Liver (tissue), 9 donors: ENCODE measurements around the gene RNU7-1. TPM values are rescaled to one million over a fixed set of nuclear protein-coding genes. Genes with fewer than 3 reads are reported as not detected.

Experiments
- DNase-seq: peaks from one replicate; pipeline ENCODE4 v3.0.0-alpha.2; 2017; ENCODE audit warnings: low spot score
- H3K27ac ChIP-seq, 2 donors: one replicate each; pipeline ENCODE4 v1.7.0; 2013; ENCODE audit warnings: inconsistent platforms in 2 of 2, low read length in 2 of 2, control low read depth in 1 of 2, low read depth in 1 of 2, mild to moderate bottlenecking in 1 of 2
- H3K27me3 ChIP-seq, 4 donors: one replicate each; pipeline versions ENCODE4 v1.6.1 to v1.7.0; 2013; ENCODE audit warnings: low read length in 3 of 4, inconsistent platforms in 1 of 4, mild to moderate bottlenecking in 1 of 4, moderate library complexity in 1 of 4; ENCODE audit not compliant: control insufficient read depth in 4 of 4, insufficient read depth in 4 of 4
- H3K36me3 ChIP-seq, 4 donors: one replicate each; pipeline versions ENCODE4 v1.6.1 to v1.7.0; 2013; ENCODE audit warnings: low read length in 3 of 4, mild to moderate bottlenecking in 3 of 4, low read depth in 1 of 4, moderate library complexity in 1 of 4; ENCODE audit not compliant: control insufficient read depth in 4 of 4, insufficient read depth in 3 of 4
- H3K4me1 ChIP-seq, 4 donors: one replicate each; pipeline versions ENCODE4 v1.6.1 to v1.7.0; 2013; ENCODE audit warnings: low read length in 3 of 4, mild to moderate bottlenecking in 3 of 4, moderate library complexity in 1 of 4; ENCODE audit not compliant: control insufficient read depth in 4 of 4, insufficient read depth in 4 of 4
- H3K4me3 ChIP-seq, 3 donors: one replicate each; pipeline versions ENCODE4 v1.6.1 to v1.7.0; 2013; ENCODE audit warnings: low read length in 3 of 3, control low read depth in 1 of 3, low read depth in 1 of 3, mild to moderate bottlenecking in 1 of 3
- H3K9ac ChIP-seq, 2 donors: one replicate each; pipeline ENCODE4 v1.7.0; 2013; ENCODE audit warnings: low read length in 2 of 2, mild to moderate bottlenecking in 2 of 2, moderate library complexity in 2 of 2, control low read depth in 1 of 2, low read depth in 1 of 2
- H3K9me3 ChIP-seq, 4 donors: one replicate each; pipeline versions ENCODE4 v1.6.1 to v1.7.0; 2013; ENCODE audit warnings: low read length in 3 of 4; ENCODE audit not compliant: control insufficient read depth in 4 of 4
- EGR1 ChIP-seq, 2 donors: IDR thresholded peaks; 2 replicates each; pipeline ENCODE4 v1.6.1; 2016 to 2018; ENCODE audit warnings: antibody characterized with exemption in 2 of 2, low read depth in 2 of 2
- FOXA1 ChIP-seq: IDR thresholded peaks from 2 replicates; pipeline ENCODE4 v1.6.1; 2016; ENCODE audit warnings: antibody characterized with exemption
- FOXA2 ChIP-seq: IDR thresholded peaks from 2 replicates; pipeline ENCODE4 v1.6.1; 2016; ENCODE audit warnings: antibody characterized with exemption
- GABPA ChIP-seq, 2 donors: IDR thresholded peaks in 1 of 2; conservative IDR thresholded peaks in 1 of 2; 2 replicates each; pipeline ENCODE4 v1.6.1; 2016; ENCODE audit warnings: antibody characterized with exemption in 2 of 2, mild to moderate bottlenecking in 1 of 2, moderate library complexity in 1 of 2
- HNF4A ChIP-seq, 2 donors: conservative IDR thresholded peaks; 2 replicates each; pipeline ENCODE4 v1.6.1; 2016; ENCODE audit warnings: antibody characterized with exemption in 2 of 2, mild to moderate bottlenecking in 2 of 2
- HNF4G ChIP-seq: IDR thresholded peaks from 2 replicates; pipeline ENCODE4 v1.6.1; 2016; ENCODE audit warnings: antibody characterized with exemption
- JUND ChIP-seq, 2 donors: IDR thresholded peaks; 2 replicates each; pipeline ENCODE4 v1.6.1; 2016; ENCODE audit warnings: antibody characterized with exemption in 2 of 2
- NR2F2 ChIP-seq: IDR thresholded peaks from 2 replicates; pipeline ENCODE4 v1.6.1; 2016; ENCODE audit warnings: antibody characterized with exemption
- RAD21 ChIP-seq, 2 donors: IDR thresholded peaks; 2 replicates each; pipeline ENCODE4 v1.6.1; 2016; ENCODE audit warnings: antibody characterized with exemption in 2 of 2, mild to moderate bottlenecking in 2 of 2
- RXRA ChIP-seq, 2 donors: IDR thresholded peaks; 2 replicates each; pipeline ENCODE4 v1.6.1; 2017 to 2018; ENCODE audit warnings: antibody characterized with exemption in 2 of 2, mild to moderate bottlenecking in 1 of 2
- SP1 ChIP-seq: IDR thresholded peaks from 2 replicates; pipeline ENCODE4 v1.6.1; 2018; ENCODE audit warnings: antibody characterized with exemption, mild to moderate bottlenecking
- TAF1 ChIP-seq: conservative IDR thresholded peaks from 2 replicates; pipeline ENCODE4 v1.6.1; 2016; ENCODE audit warnings: antibody characterized with exemption, mild to moderate bottlenecking
- YY1 ChIP-seq: IDR thresholded peaks from 2 replicates; pipeline ENCODE4 v1.6.1; 2016; ENCODE audit warnings: antibody characterized with exemption, mild to moderate bottlenecking
- WGBS: extraction: QIAGEN DNeasy Blood & Tissue Kit; methylation state at CpG from one replicate; pipeline ENCODE4 v1.1.7; 2013; 5-methylcytosine and 5-hydroxymethylcytosine counted together
- polyA plus RNA-seq, 2 donors: library from polyadenylated mRNA; stranded (reverse) in 1 of 2; unstranded in 1 of 2; fragments of 200-250 nt in 1 of 2; fragments of >200 nt in 1 of 2; fragmentation: Nextera tagmentation in 1 of 2; extraction: Ambion mirVana in 1 of 2; gene quantifications; one replicate each; pipeline versions ENCODE4 v1.2.1 to v1.2.3, GENCODE V29; 2013 to 2015
- total RNA-seq, 2 donors: library from RNA; depleted of rRNA; stranded (reverse); fragments of >200 nt; gene quantifications; one replicate each; pipeline ENCODE4 v1.2.3, GENCODE V29; 2014
- TF ChIP-seq, protein P1 (sequence below): IDR thresholded peaks from 2 replicates; pipeline ENCODE4 v1.6.1; 2016; ENCODE audit warnings: antibody characterized with exemption
- TF ChIP-seq, protein P2 (sequence below): IDR thresholded peaks from 2 replicates; pipeline ENCODE4 v1.6.1; 2016; ENCODE audit warnings: antibody characterized with exemption, mild to moderate bottlenecking
- TF ChIP-seq, protein P3 (sequence below): fragments of 150-350 bp; IDR thresholded peaks from 2 replicates; pipeline ENCODE4 v1.5.1; 2017; ENCODE audit warnings: improper control_type of control experiment, low read depth, low read length; ENCODE audit not compliant: missing input control
- TF ChIP-seq, protein P4 (sequence below): IDR thresholded peaks from 2 replicates; pipeline ENCODE4 v1.6.1; 2016; ENCODE audit warnings: antibody characterized with exemption
- TF ChIP-seq, protein P5 (sequence below): IDR thresholded peaks from 2 replicates; pipeline ENCODE4 v1.6.1; 2016; ENCODE audit warnings: antibody characterized with exemption
- donor health status: healthy.
- donor health status: healthy.
- donor health status: healthy.
- donor health status: healthy.
- donor health status: healthy.

Gene RNU7-1
- total and polyA plus RNA-seq, 4 donors: not detected

DNA sequence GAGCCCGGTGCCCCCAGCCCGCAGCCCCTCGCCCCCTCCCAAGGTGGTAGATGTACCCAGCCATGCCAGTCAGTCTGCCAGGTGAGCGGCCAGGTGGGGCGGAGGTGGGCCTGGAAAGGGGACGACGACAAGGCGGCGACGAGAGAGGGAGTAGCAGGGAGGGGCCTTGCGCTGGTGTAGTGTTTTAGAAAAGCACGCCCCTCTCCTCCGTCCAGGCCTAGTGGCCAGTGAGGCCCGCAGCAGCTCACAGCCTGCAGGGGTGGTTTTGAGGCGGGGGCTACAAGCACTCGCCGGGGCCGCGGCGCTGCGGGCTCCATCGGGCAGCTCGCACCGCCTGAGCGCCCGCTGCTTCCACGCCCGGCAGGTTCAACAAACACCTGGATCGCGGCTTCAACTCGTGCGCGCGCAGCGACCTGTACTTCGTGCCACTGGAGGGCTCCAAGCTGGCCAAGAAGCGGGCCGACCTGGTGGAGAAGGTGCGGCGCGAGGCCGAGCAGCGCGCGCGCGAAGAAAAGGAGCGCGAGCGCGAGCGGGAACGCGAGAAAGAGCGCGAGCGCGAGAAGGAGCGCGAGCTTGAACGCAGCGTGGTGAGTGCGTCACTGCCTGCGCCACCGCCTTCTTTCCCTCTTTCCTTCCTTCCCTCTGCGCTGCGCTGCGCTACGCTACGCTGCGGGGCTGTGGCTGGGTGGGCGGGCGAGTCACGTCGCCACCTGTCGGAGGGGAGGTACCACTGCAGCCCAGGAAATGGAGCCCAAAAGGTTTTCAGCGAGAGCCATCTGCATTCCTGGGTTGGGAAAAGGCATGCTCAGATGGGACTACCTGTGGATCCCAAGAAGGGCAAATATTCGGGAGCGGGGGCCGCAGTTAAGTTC, 5.9 kb upstream of the RNU7-1 start:
- no peaks in the 10 kb centered on the region for H3K9me3 ChIP-seq
- H3K27me3 ChIP-seq: no peaks in the 10 kb centered on the region
- H3K4me3 ChIP-seq: peak overlapping the region; percentile 60 to 70 (median 66)
- peak overlapping the region; percentile 91 to 96 for H3K27ac ChIP-seq
- DNase-seq: peak; percentile 91
- TF ChIP-seq EGR1 (IDR thresholded peaks at IDR 0.05; ENCODE audit: low read depth in 2 of 2): peak; percentile 22 to 90
- peak in 1 of 2 donors; percentile 92 for TF ChIP-seq GABPA (IDR thresholded peaks at IDR 0.05 in 1 of 2, conservative IDR thresholded peaks at IDR 0.05 in 1 of 2)
- TF ChIP-seq, protein P1, sequence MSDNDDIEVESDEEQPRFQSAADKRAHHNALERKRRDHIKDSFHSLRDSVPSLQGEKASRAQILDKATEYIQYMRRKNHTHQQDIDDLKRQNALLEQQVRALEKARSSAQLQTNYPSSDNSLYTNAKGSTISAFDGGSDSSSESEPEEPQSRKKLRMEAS: peak; percentile 80
- TF ChIP-seq SP1: peak; percentile 73
- peak in 1 of 2 donors; percentile 52 for TF ChIP-seq JUND (IDR thresholded peaks at IDR 0.05)
- TF ChIP-seq TAF1: no peak
- TF ChIP-seq, protein P2, sequence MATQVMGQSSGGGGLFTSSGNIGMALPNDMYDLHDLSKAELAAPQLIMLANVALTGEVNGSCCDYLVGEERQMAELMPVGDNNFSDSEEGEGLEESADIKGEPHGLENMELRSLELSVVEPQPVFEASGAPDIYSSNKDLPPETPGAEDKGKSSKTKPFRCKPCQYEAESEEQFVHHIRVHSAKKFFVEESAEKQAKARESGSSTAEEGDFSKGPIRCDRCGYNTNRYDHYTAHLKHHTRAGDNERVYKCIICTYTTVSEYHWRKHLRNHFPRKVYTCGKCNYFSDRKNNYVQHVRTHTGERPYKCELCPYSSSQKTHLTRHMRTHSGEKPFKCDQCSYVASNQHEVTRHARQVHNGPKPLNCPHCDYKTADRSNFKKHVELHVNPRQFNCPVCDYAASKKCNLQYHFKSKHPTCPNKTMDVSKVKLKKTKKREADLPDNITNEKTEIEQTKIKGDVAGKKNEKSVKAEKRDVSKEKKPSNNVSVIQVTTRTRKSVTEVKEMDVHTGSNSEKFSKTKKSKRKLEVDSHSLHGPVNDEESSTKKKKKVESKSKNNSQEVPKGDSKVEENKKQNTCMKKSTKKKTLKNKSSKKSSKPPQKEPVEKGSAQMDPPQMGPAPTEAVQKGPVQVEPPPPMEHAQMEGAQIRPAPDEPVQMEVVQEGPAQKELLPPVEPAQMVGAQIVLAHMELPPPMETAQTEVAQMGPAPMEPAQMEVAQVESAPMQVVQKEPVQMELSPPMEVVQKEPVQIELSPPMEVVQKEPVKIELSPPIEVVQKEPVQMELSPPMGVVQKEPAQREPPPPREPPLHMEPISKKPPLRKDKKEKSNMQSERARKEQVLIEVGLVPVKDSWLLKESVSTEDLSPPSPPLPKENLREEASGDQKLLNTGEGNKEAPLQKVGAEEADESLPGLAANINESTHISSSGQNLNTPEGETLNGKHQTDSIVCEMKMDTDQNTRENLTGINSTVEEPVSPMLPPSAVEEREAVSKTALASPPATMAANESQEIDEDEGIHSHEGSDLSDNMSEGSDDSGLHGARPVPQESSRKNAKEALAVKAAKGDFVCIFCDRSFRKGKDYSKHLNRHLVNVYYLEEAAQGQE: peak; percentile 87
- TF ChIP-seq YY1: peak; percentile 93
- peak; percentile 77 to 87 for TF ChIP-seq RAD21 (IDR thresholded peaks at IDR 0.05)
- peak; percentile 57 for TF ChIP-seq FOXA1
- no peak for TF ChIP-seq HNF4G
- TF ChIP-seq RXRA (IDR thresholded peaks at IDR 0.05): peak; percentile 44 to 46
- TF ChIP-seq HNF4A (conservative IDR thresholded peaks at IDR 0.05): peak in 1 of 2 donors; percentile 29
- TF ChIP-seq NR2F2: no peak
- TF ChIP-seq, protein P3, sequence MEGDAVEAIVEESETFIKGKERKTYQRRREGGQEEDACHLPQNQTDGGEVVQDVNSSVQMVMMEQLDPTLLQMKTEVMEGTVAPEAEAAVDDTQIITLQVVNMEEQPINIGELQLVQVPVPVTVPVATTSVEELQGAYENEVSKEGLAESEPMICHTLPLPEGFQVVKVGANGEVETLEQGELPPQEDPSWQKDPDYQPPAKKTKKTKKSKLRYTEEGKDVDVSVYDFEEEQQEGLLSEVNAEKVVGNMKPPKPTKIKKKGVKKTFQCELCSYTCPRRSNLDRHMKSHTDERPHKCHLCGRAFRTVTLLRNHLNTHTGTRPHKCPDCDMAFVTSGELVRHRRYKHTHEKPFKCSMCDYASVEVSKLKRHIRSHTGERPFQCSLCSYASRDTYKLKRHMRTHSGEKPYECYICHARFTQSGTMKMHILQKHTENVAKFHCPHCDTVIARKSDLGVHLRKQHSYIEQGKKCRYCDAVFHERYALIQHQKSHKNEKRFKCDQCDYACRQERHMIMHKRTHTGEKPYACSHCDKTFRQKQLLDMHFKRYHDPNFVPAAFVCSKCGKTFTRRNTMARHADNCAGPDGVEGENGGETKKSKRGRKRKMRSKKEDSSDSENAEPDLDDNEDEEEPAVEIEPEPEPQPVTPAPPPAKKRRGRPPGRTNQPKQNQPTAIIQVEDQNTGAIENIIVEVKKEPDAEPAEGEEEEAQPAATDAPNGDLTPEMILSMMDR: peak; percentile 97
- TF ChIP-seq FOXA2: peak; percentile 55
- TF ChIP-seq, protein P4, sequence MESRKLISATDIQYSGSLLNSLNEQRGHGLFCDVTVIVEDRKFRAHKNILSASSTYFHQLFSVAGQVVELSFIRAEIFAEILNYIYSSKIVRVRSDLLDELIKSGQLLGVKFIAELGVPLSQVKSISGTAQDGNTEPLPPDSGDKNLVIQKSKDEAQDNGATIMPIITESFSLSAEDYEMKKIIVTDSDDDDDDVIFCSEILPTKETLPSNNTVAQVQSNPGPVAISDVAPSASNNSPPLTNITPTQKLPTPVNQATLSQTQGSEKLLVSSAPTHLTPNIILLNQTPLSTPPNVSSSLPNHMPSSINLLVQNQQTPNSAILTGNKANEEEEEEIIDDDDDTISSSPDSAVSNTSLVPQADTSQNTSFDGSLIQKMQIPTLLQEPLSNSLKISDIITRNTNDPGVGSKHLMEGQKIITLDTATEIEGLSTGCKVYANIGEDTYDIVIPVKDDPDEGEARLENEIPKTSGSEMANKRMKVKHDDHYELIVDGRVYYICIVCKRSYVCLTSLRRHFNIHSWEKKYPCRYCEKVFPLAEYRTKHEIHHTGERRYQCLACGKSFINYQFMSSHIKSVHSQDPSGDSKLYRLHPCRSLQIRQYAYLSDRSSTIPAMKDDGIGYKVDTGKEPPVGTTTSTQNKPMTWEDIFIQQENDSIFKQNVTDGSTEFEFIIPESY: peak; percentile 98
- TF ChIP-seq, protein P5, sequence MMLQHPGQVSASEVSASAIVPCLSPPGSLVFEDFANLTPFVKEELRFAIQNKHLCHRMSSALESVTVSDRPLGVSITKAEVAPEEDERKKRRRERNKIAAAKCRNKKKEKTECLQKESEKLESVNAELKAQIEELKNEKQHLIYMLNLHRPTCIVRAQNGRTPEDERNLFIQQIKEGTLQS: no peak
- WGBS: under 1% methylated on average over 80 of the region's 80 CpGs
- H3K9ac ChIP-seq: peak overlapping the region; percentile 77 to 91
- peaks cover 0 to 14% (median 7%) of the 10 kb centered on the region in 4 donors for H3K36me3 ChIP-seq
- H3K4me1 ChIP-seq: peaks cover 11 to 36% (median 19%) of the 10 kb centered on the region in 4 donors
